ENCODE measurements around the gene HIF1A. TPM values are rescaled to one million over a fixed set of nuclear protein-coding genes. Genes with fewer than 3 reads are reported as not detected.
"Not testable (repeated sequence)": the region's sequence is repeated elsewhere in the genome, so short reads cannot be mapped to it uniquely, and the experiment has no call there.

Gene HIF1A
- total RNA-seq, 1 donor from 2014 or later = 338 TPM

DNA sequence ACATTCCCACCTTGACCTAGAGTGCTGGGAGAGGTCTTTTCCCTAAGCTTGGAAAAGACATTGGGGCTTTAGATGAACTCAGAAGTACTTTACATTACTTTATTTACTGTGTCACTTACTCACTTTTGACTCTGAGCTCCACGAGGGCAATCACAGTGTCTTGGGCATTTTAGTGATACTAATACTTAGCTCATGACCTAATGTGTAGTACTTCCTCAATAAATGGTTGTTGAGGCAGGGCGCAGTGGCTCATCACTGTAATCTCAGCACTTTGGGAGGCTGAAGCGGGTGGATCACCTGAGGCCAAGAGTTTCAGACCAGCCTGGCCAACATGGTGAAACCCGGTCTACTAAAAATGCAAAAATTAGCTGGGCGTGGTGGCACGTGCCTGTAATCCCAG, 47.1 kb downstream of the HIF1A start:
- DNase-seq (ENCODE audit: low read depth) = no peak
- TF ChIP-seq, protein P1, sequence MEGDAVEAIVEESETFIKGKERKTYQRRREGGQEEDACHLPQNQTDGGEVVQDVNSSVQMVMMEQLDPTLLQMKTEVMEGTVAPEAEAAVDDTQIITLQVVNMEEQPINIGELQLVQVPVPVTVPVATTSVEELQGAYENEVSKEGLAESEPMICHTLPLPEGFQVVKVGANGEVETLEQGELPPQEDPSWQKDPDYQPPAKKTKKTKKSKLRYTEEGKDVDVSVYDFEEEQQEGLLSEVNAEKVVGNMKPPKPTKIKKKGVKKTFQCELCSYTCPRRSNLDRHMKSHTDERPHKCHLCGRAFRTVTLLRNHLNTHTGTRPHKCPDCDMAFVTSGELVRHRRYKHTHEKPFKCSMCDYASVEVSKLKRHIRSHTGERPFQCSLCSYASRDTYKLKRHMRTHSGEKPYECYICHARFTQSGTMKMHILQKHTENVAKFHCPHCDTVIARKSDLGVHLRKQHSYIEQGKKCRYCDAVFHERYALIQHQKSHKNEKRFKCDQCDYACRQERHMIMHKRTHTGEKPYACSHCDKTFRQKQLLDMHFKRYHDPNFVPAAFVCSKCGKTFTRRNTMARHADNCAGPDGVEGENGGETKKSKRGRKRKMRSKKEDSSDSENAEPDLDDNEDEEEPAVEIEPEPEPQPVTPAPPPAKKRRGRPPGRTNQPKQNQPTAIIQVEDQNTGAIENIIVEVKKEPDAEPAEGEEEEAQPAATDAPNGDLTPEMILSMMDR (conservative IDR thresholded peaks at IDR 0.05; ENCODE audit: low read depth, low read length) = no peak
- no peak overlapping the region for H3K4me3 ChIP-seq (ENCODE audit: low read depth, low read length)

DNA sequence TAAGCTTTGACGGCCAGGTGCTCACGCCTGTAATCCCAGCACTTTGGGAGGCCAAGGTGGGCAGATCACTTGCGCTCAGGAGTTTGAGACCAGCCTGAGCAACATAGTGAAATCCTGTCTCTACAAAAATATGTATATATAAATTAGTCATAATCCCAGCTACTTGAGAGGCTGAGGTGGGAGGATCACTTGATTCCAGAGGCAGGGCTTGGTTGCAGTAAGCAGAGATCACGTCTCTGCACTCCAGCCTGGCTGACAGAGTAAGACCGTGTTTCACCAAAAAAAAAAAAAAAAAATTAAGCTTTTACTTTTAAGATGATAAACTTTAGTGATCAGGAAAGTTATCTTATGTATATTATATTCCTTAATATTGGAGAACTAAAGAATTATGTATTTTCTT, 48.9 kb downstream of the HIF1A start:
- no peak for DNase-seq (ENCODE audit: low read depth)
- TF ChIP-seq, protein P1 (conservative IDR thresholded peaks at IDR 0.05; ENCODE audit: low read depth, low read length) = no peak
- no peak overlapping the region for H3K4me3 ChIP-seq (ENCODE audit: low read depth, low read length)

DNA sequence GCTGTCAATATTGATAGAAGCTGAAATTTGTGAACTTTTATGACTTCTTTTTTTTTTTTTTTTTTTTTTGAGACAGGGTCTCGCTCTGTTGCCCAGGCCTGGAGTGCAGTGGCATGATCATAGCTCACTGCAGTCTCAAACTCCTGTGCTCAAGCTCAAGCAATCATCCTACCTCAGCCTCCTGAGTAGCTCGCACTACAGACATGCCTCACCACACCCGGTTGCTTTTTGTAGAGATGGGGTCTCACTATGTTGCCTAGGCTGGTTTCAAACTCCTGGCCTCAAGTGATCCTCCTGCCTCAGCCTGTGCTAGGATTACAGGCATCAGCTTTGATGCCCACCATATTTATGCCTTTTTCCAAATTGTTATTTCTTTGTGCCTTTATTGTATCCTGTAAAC, 51.0 kb downstream of the HIF1A start:
- not testable (repeated sequence) for DNase-seq (ENCODE audit: low read depth); H3K4me3 ChIP-seq (ENCODE audit: low read depth, low read length)

DNA sequence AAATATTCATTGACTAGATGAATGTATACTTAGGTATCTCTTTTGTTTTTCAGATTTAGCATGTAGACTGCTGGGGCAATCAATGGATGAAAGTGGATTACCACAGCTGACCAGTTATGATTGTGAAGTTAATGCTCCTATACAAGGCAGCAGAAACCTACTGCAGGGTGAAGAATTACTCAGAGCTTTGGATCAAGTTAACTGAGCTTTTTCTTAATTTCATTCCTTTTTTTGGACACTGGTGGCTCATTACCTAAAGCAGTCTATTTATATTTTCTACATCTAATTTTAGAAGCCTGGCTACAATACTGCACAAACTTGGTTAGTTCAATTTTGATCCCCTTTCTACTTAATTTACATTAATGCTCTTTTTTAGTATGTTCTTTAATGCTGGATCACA, 51.6 kb downstream of the HIF1A start:
- TF ChIP-seq, protein P1 (conservative IDR thresholded peaks at IDR 0.05; ENCODE audit: low read depth, low read length) = no peak
- DNase-seq (ENCODE audit: low read depth) = no peak
- no peak overlapping the region for H3K4me3 ChIP-seq (ENCODE audit: low read depth, low read length)

DNA sequence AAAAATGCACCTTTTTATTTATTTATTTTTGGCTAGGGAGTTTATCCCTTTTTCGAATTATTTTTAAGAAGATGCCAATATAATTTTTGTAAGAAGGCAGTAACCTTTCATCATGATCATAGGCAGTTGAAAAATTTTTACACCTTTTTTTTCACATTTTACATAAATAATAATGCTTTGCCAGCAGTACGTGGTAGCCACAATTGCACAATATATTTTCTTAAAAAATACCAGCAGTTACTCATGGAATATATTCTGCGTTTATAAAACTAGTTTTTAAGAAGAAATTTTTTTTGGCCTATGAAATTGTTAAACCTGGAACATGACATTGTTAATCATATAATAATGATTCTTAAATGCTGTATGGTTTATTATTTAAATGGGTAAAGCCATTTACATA, 52.0 kb downstream of the HIF1A start:
- DNase-seq (ENCODE audit: low read depth) = no peak
- no peak overlapping the region for H3K4me3 ChIP-seq (ENCODE audit: low read depth, low read length)
- TF ChIP-seq, protein P1 (conservative IDR thresholded peaks at IDR 0.05; ENCODE audit: low read depth, low read length) = no peak

DNA sequence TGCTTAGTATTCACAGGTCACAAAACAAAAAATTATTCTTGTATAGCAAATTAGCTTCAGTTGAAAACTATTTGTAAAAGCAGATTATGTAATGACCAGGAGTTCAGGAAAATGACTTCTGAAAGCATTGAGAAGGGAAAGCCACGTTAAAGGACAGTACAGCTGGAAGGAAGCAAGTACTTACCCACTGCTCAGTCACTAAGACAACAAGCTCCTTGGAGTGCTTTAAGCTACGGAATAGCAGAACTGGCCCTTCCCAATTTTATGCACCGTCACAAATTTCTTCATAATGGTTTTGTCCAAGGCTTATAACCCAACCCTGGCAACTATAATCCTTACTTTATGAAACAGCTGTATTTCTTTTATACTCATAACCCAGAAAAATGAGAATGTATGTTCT, 54.0 kb downstream of the HIF1A start:
- DNase-seq (ENCODE audit: low read depth) = no peak
- TF ChIP-seq, protein P1 (conservative IDR thresholded peaks at IDR 0.05; ENCODE audit: low read depth, low read length) = no peak
- peak overlapping the region; percentile 27 for H3K4me3 ChIP-seq (ENCODE audit: low read depth, low read length)

DNA sequence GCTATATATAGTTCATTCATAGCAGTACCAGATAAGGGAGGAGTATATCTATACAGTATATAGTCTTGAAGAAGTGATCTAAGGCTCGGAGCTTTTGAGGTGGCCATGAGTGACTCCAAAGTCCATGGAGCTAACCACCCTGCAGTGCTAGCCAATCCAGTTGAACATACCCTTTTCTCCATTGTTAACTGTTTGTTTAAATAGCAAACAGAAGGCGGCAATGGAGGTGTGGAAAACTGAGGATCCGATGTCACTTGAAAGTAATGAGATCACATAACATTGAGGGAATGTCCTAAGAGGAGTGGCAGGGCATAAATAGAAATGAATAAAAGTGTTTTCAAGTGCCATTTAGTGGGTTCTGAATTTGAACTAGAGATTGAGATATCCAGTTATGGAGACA, 54.6 kb downstream of the HIF1A start:
- no peak for DNase-seq (ENCODE audit: low read depth)
- peak overlapping the region; percentile 19 for H3K4me3 ChIP-seq (ENCODE audit: low read depth, low read length)
- TF ChIP-seq, protein P1 (conservative IDR thresholded peaks at IDR 0.05; ENCODE audit: low read depth, low read length) = no peak

All from epithelial cell of proximal tubule (primary cell).